Right lobe of liver (tissue), 6 donors: ENCODE results near the gene RAB27B. TPM values are rescaled to one million over a fixed set of nuclear protein-coding genes. Genes with fewer than 3 reads are reported as not detected.

Source experiments
- ATAC-seq, 4 donors: fragments of 200-7000 bp; cut with Tn5 transposase; one replicate each; pipeline ENCODE4 v1.9.1; 2020; ENCODE audit warnings: mild to moderate bottlenecking in 4 of 4, moderate library complexity in 4 of 4
- DNase-seq, 3 donors: peaks; one replicate each; pipeline ENCODE4 v3.0.0-alpha.2; 2020
- H3K27ac ChIP-seq, 3 donors: fragments of 200-600 bp; one replicate each; pipeline ENCODE4 v1.8.0; 2022
- H3K27me3 ChIP-seq, 2 donors: fragments of 200-600 bp; one replicate each; pipeline ENCODE4 v1.8.0; 2022
- H3K36me3 ChIP-seq, 4 donors: fragments of 200-600 bp; sonication (generic) in 1 of 4; one replicate each; pipeline versions ENCODE4 v1.5.1 to v1.8.0; 2017 to 2022; ENCODE audit warnings: control low read depth in 1 of 4
- H3K4me1 ChIP-seq, 4 donors: fragments of 200-600 bp; sonication (generic) in 1 of 4; one replicate each; pipeline versions ENCODE4 v1.5.1 to v1.8.0; 2017 to 2022; ENCODE audit warnings: control low read depth in 1 of 4
- H3K4me3 ChIP-seq, 3 donors: fragments of 200-600 bp; one replicate each; pipeline ENCODE4 v1.8.0; 2022
- H3K9me3 ChIP-seq, 4 donors: fragments of 200-600 bp; sonication (generic) in 1 of 4; one replicate each; pipeline versions ENCODE4 v1.5.1 to v1.8.0; 2017 to 2022; ENCODE audit warnings: control low read depth in 1 of 4
- POLR2A ChIP-seq: fragments of 450-650 bp; IDR thresholded peaks from one replicate; pipeline ENCODE4 v1.6.1; 2017; ENCODE audit warnings: antibody characterized with exemption, mild to moderate bottlenecking
- WGBS: methylation state at CpG from one replicate; pipeline ENCODE4 v1.1.6; 2018; ENCODE audit warnings: low coverage, low lambda C conversion rate; ENCODE audit not compliant: insufficient coverage; ENCODE audit errors: missing lambda C conversion rate; 5-methylcytosine and 5-hydroxymethylcytosine counted together
- intact Hi-C, 2 donors: fragments of 100-400 bp; cut with DNase I; formaldehyde crosslinking; loops; one replicate each; pipeline versions ENCODE4 v1.11.2 to v1.14.1; 2022
- total RNA-seq, 6 experiments: library from RNA; depleted of rRNA in 2 of 6; stranded (reverse); fragments of >200 nt in 2 of 6; fragmentation: NEBNext Ultra II Directional in 3 of 6; extraction: Animal tissue kit (Norgen Biotek cat#: 25700) in 3 of 6; gene quantifications; one replicate each; pipeline versions ENCODE4 v1.1.0 to v1.2.4, GENCODE V29; 2016 to 2023
- TF ChIP-seq, protein P1 (sequence below), 4 donors: fragments of 200-600 bp in 3 of 4; fragments of 450-650 bp in 1 of 4; IDR thresholded peaks; one replicate each; pipeline versions ENCODE4 v1.5.1 to v1.8.0; 2016 to 2022; ENCODE audit warnings: antibody characterized with exemption in 4 of 4, mild to moderate bottlenecking in 2 of 4
- donor health status: DM: no; HTN: yes; CAD: no.
- donor health status: DM: no; HTN: no; CAD: no.
- donor health status: DM: no; HTN: no; CAD: no.
- donor health status: DM: no; HTN: yes; CAD: no.
- donor health status: DM: no; HTN: yes; CAD: no.

The RAB27B gene
- total RNA-seq, 6 experiments from 2014 or later = 0.53 to 1.0 (median 0.85) TPM

DNA sequence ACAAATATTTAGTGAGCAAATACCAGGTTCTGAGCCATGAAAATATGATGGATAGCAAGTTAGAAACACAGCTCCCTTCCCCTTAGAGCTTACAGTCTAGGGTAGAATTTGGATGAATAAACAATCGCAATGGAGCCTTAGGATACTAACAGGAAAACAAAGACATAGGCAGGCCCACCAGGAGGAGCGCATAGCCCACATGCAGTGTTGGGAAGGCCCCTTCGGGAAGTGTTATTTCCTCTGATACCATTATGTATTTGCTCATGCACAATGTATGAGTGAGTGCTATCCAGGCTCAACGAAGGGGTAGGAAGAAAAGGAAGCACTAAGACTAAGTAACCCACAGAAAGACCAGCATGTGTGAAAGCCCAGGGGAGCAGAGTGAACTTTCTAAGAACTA is 54.0 kb downstream of the RAB27B start:
- no peak for TF ChIP-seq POLR2A
- TF ChIP-seq, protein P1, sequence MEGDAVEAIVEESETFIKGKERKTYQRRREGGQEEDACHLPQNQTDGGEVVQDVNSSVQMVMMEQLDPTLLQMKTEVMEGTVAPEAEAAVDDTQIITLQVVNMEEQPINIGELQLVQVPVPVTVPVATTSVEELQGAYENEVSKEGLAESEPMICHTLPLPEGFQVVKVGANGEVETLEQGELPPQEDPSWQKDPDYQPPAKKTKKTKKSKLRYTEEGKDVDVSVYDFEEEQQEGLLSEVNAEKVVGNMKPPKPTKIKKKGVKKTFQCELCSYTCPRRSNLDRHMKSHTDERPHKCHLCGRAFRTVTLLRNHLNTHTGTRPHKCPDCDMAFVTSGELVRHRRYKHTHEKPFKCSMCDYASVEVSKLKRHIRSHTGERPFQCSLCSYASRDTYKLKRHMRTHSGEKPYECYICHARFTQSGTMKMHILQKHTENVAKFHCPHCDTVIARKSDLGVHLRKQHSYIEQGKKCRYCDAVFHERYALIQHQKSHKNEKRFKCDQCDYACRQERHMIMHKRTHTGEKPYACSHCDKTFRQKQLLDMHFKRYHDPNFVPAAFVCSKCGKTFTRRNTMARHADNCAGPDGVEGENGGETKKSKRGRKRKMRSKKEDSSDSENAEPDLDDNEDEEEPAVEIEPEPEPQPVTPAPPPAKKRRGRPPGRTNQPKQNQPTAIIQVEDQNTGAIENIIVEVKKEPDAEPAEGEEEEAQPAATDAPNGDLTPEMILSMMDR (IDR thresholded peaks at IDR 0.05) = no peak
- Histone ChIP-seq H3K9me3 (no peaks in the 10 kb centered on the region), H3K27ac (no peak overlapping the region), H3K27me3 (no peaks in the 10 kb centered on the region), H3K4me1 (peaks cover 0 to 14% (median 0%) of the 10 kb centered on the region in 4 donors), H3K4me3 (no peak overlapping the region), H3K36me3 (no peaks in the 10 kb centered on the region)
- WGBS = 61% methylated on average over 4 of the region's 4 CpGs
- DNase-seq (no peak), ATAC-seq (no peak)
- intact Hi-C loops = no loop called here

DNA sequence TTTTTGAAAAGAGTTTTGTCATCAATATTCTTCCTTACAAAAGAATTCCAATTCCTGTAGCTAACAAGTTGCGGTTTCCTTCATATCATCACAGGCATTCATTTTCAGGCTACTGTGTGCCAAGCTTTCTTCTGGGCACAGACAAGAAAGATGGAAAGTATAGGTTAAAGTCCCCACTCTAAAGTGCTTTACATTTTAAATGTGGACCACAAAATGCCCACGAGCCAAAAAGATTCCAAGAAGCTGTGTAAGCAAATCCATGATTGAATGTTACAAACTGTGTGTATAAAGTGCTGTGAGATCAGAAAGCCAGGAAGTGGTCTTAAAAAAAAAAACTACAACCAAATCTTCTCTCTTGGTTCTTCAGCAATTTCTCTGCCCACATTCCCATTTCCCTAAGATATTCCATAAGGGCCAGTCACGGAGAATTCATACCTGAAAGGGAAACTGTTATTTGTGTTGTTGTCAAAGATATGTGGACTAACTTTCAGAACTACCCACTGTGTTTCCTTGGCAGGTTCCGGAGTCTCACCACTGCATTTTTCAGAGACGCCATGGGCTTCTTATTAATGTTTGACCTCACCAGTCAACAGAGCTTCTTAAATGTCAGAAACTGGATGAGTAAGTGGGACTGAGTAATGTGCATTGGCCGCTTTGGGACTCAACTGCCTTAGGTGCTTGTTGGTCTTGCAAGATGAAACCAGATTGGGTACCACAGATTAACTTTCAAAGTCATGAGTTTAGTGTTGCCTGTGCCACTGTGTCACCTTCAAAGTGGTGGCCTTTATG is 55.7 kb downstream of the RAB27B start:
- ATAC-seq (no peak), DNase-seq (no peak)
- intact Hi-C loops = no loop called here
- WGBS = 70% methylated on average over 6 of the region's 6 CpGs
- Histone ChIP-seq H3K36me3 (no peaks in the 10 kb centered on the region), H3K4me1 (peaks cover 0 to 9% (median 0%) of the 10 kb centered on the region in 4 donors), H3K27me3 (no peaks in the 10 kb centered on the region), H3K9me3 (no peaks in the 10 kb centered on the region), H3K4me3 (no peak overlapping the region), H3K27ac (no peak overlapping the region)
- TF ChIP-seq, protein P1 (IDR thresholded peaks at IDR 0.05) = no peak
- no peak for TF ChIP-seq POLR2A

DNA sequence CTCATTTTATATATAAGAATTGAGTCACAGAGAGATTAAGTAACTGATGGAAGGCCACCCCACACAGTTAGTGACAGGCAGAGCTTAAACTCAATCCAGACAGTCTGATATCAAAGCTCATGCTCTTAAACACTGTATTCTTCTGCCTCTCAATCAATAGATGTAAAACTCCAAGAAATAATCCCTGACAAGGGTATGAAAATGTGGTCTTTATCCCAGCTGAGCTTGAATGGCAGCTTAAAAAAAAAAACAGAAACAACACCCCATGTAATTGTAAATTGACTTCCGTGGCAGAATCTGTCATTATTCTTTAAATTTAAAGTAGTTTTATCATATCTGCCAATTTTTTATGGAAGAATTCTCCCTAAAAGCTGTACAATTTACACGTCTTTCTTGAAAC is 60.1 kb downstream of the RAB27B start:
- WGBS = 87% methylated on average over 2 of the region's 2 CpGs
- no peak overlapping the region for H3K4me3 ChIP-seq
- no peak for TF ChIP-seq POLR2A
- TF ChIP-seq, protein P1 (IDR thresholded peaks at IDR 0.05) = no peak
- ATAC-seq = no peak
- H3K27ac ChIP-seq = no peak overlapping the region
- intact Hi-C loops = no loop called here
- H3K4me1 ChIP-seq = no peaks in the 10 kb centered on the region
- no peak for DNase-seq
- no peaks in the 10 kb centered on the region for H3K36me3 ChIP-seq
- H3K9me3 ChIP-seq = no peaks in the 10 kb centered on the region
- H3K27me3 ChIP-seq = no peaks in the 10 kb centered on the region

DNA sequence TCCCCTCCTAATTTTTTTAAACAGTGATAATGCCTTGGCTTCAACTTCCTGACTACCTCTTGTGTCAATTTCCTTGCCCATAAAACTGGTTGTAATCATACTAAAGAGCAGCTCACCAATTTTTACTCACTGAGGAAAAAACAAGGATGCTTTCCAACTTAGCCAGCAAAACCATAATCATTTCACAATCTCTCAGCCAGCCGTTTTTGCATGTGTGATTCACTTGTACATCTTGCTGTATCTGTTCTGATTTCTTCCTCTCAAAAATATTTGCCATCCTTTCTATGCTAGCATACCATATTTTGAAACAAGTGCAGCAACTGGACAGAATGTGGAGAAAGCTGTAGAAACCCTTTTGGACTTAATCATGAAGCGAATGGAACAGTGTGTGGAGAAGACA is 60.7 kb downstream of the RAB27B start:
- no peaks in the 10 kb centered on the region for H3K4me1 ChIP-seq
- DNase-seq = no peak
- intact Hi-C loops = no loop called here
- no peaks in the 10 kb centered on the region for H3K36me3 ChIP-seq
- 58% methylated on average over 2 of the region's 2 CpGs for WGBS
- no peaks in the 10 kb centered on the region for H3K9me3 ChIP-seq
- H3K27ac ChIP-seq = no peak overlapping the region
- no peaks in the 10 kb centered on the region for H3K27me3 ChIP-seq
- TF ChIP-seq, protein P1 (IDR thresholded peaks at IDR 0.05) = no peak
- no peak for TF ChIP-seq POLR2A
- ATAC-seq = no peak
- no peak overlapping the region for H3K4me3 ChIP-seq
